ENCODE data around the gene GRIK2. TPM values are rescaled to one million over a fixed set of nuclear protein-coding genes. Genes with fewer than 3 reads are reported as not detected.

The GRIK2 gene
- polyA plus RNA-seq, 1 experiment: 12.8 TPM

DNA sequence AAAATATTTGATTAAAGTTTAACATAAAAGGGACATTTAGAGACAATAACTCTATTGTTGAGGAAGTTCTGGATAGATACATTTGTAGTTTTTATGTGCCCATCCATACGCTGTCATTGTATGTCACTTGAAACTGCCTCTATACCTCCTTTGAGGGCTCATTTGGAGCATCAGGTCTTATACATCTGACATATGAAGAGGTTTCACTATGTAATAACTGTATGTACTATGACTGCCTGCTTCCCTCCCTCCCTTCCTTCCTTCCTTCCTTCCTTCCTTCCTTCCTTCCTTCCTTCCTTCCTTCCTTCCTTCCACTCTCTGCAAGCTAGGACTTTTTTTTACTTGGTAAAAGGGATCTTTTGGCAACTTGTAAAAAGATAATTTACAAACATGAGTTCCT lies 657.5 kb downstream of the GRIK2 start:
- POLR2A ChIA-PET: no interaction called here
- Histone ChIP-seq H3K27me3 (ENCODE audit: control insufficient read depth, insufficient read depth, low read length) (no peaks in the 10 kb centered on the region), H3K9me3 (ENCODE audit: control insufficient read depth, insufficient read depth, low read length) (no peaks in the 10 kb centered on the region), H3K4me3 (ENCODE audit: low read depth, low read length) (no peak overlapping the region), H3K27ac (ENCODE audit: low read depth, low read length) (no peak overlapping the region)
- TF ChIP-seq, protein P1, sequence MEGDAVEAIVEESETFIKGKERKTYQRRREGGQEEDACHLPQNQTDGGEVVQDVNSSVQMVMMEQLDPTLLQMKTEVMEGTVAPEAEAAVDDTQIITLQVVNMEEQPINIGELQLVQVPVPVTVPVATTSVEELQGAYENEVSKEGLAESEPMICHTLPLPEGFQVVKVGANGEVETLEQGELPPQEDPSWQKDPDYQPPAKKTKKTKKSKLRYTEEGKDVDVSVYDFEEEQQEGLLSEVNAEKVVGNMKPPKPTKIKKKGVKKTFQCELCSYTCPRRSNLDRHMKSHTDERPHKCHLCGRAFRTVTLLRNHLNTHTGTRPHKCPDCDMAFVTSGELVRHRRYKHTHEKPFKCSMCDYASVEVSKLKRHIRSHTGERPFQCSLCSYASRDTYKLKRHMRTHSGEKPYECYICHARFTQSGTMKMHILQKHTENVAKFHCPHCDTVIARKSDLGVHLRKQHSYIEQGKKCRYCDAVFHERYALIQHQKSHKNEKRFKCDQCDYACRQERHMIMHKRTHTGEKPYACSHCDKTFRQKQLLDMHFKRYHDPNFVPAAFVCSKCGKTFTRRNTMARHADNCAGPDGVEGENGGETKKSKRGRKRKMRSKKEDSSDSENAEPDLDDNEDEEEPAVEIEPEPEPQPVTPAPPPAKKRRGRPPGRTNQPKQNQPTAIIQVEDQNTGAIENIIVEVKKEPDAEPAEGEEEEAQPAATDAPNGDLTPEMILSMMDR (IDR thresholded peaks at IDR 0.05; ENCODE audit: low read depth, low read length): no peak
- CTCF ChIA-PET: no interaction called here
- DNase-seq (ENCODE audit: low read depth, low spot score): no peak

DNA sequence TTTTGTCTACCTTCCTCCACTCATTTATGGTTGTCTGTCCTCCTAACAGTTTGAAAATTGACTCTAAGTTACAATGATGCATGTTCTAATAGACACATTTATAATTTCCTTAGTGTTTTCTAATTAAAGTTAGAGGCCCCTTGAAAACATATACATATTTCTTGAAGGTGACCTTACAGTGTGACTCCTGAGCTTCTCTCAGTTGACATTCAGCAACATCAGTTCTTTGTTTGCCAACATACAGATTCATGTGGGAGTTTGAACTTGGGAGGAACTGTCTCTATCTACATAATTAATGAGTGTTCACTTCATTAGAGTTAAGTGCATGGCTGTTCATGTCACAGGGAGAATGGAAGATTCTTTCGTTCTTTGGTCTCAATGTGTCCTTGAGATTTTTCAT lies 658.2 kb downstream of the GRIK2 start:
- TF ChIP-seq, protein P1 (IDR thresholded peaks at IDR 0.05; ENCODE audit: low read depth, low read length): no peak
- H3K27me3 ChIP-seq (ENCODE audit: control insufficient read depth, insufficient read depth, low read length): no peaks in the 10 kb centered on the region
- no peak overlapping the region for H3K4me3 ChIP-seq (ENCODE audit: low read depth, low read length)
- CTCF ChIA-PET: no interaction called here
- POLR2A ChIA-PET: no interaction called here
- H3K9me3 ChIP-seq (ENCODE audit: control insufficient read depth, insufficient read depth, low read length): no peaks in the 10 kb centered on the region
- no peak for DNase-seq (ENCODE audit: low read depth, low spot score)
- H3K27ac ChIP-seq (ENCODE audit: low read depth, low read length): no peak overlapping the region

DNA sequence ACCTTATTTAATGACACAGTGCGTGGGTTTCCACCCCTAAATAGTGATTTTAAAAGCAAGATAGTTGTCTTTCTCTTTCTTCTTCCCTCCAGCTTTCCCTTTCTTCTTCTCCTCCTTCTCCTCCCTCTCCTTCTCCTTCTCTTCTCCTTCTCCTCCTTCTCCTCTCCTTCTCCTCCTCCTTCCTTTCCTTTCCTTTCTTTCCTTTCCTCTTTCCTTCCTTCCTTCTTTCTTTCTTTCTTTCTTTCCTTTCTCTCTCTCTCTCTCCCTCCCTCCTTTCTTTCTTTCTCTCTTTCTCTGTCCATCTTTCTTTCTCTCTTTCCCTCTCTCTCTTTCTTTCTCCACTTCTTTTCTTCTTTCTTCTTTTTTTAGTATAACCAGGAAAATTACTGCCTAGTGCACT lies 670.6 kb downstream of the GRIK2 start:
- no peak for DNase-seq (ENCODE audit: low read depth, low spot score)
- H3K27ac ChIP-seq (ENCODE audit: low read depth, low read length): no peak overlapping the region
- TF ChIP-seq, protein P1 (IDR thresholded peaks at IDR 0.05; ENCODE audit: low read depth, low read length): no peak
- POLR2A ChIA-PET: no interaction called here
- H3K9me3 ChIP-seq (ENCODE audit: control insufficient read depth, insufficient read depth, low read length): no peaks in the 10 kb centered on the region
- CTCF ChIA-PET: no interaction called here
- no peaks in the 10 kb centered on the region for H3K27me3 ChIP-seq (ENCODE audit: control insufficient read depth, insufficient read depth, low read length)
- no peak overlapping the region for H3K4me3 ChIP-seq (ENCODE audit: low read depth, low read length)

DNA sequence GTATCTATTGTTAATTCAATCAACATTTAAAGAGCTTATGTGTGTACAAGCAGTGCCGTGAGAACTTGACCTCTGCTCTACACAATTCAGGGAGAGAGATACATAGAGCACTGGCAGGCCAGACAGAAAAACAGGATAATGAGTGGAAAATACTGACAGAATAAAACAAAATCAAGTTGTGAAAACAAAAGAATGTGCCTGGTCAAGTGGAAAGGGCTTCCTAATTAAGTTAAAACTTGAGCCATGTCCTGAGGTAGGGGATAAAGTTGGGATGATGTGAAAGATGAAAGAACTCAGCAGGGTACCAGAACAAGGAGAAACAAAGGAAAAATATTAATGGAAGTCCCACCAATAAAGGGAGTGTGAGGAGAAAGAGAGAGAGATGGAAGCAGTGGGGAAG lies 672.8 kb downstream of the GRIK2 start:
- Histone ChIP-seq H3K27ac (ENCODE audit: low read depth, low read length) (no peak overlapping the region), H3K4me3 (ENCODE audit: low read depth, low read length) (no peak overlapping the region), H3K27me3 (ENCODE audit: control insufficient read depth, insufficient read depth, low read length) (no peaks in the 10 kb centered on the region), H3K9me3 (ENCODE audit: control insufficient read depth, insufficient read depth, low read length) (no peaks in the 10 kb centered on the region)
- DNase-seq (ENCODE audit: low read depth, low spot score): no peak
- ChIA-PET POLR2A (no interaction called here), CTCF (no interaction called here)
- TF ChIP-seq, protein P1 (IDR thresholded peaks at IDR 0.05; ENCODE audit: low read depth, low read length): no peak

DNA sequence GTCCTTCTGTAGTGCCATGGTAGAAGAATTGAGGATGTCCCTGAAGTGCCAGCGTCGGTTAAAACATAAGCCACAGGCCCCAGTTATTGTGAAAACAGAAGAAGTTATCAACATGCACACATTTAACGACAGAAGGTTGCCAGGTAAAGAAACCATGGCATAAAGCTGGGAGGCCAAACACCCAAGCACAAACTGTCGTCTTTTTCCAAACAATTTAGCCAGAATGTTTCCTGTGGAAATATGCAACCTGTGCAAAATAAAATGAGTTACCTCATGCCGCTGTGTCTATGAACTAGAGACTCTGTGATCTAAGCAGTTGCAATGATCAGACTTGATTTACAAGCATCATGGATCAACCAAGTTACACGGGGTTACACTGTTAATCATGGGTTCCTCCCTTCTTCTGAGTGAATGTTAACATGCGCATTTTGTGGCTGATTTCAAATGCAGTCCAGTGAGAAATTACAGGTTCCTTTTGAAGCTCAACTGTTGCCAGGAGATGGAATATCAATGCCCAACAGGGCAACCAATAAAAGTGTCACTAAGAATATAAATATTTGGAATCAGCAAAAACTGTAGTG lies 674.9 kb downstream of the GRIK2 start:
- Histone ChIP-seq H3K9me3 (ENCODE audit: control insufficient read depth, insufficient read depth, low read length) (no peaks in the 10 kb centered on the region), H3K27me3 (ENCODE audit: control insufficient read depth, insufficient read depth, low read length) (no peaks in the 10 kb centered on the region), H3K4me3 (ENCODE audit: low read depth, low read length) (no peak overlapping the region), H3K27ac (ENCODE audit: low read depth, low read length) (no peak overlapping the region)
- TF ChIP-seq, protein P1 (IDR thresholded peaks at IDR 0.05; ENCODE audit: low read depth, low read length): no peak
- DNase-seq (ENCODE audit: low read depth, low spot score): no peak
- ChIA-PET POLR2A (no interaction called here), CTCF (no interaction called here)
